Embryonic facial prominence (tissue), 1 donor: ENCODE results near the gene CCDC71L.
"Not testable (repeated sequence)": the region's sequence is repeated elsewhere in the genome, so short reads cannot be mapped to it uniquely, and the experiment has no call there.

ENCODE experiments used
- DNase-seq: peaks from one replicate; pipeline ENCODE4 v3.0.0-alpha.2; 2016; ENCODE audit errors: extremely low spot score

CCDC71L gene

GRCh38 chr7:106660862-106661720 is at the start of gene CCDC71L:
TSS of gene CCDC71L (minus strand) at chr7:106661158. CDS start at chr7:106660896, 262 bp downstream.
- DNase-seq, result peak; percentile 78

- DNase-seq, result not testable (repeated sequence)
Observed at GRCh38 chr7:106709604-106710003, 48.6 kb upstream of the CCDC71L start.

GRCh38 chr7:106704000-106704840 is 43.3 kb upstream of the CCDC71L start:
- DNase-seq, result no peak

- no peak for DNase-seq
Observed at GRCh38 chr7:106693677-106694353, 32.9 kb upstream of the CCDC71L start.

GRCh38 chr7:106692450-106693051 is 31.6 kb upstream of the CCDC71L start:
- no peak for DNase-seq

GRCh38 chr7:106688161-106688560 is 27.2 kb upstream of the CCDC71L start:
- DNase-seq, result not testable (repeated sequence)

GRCh38 chr7:106683941-106684340 is 23.0 kb upstream of the CCDC71L start:
- no peak for DNase-seq

GRCh38 chr7:106681815-106682495 is 21.0 kb upstream of the CCDC71L start:
- DNase-seq, result no peak

GRCh38 chr7:106679153-106679931 is 18.4 kb upstream of the CCDC71L start:
- no peak for DNase-seq

- DNase-seq, result no peak
Observed at GRCh38 chr7:106678795-106679152, 17.8 kb upstream of the CCDC71L start.

- DNase-seq, result not testable (repeated sequence)
Observed at GRCh38 chr7:106676506-106676905, 15.5 kb upstream of the CCDC71L start.

GRCh38 chr7:106673688-106674087 is 12.7 kb upstream of the CCDC71L start:
- not testable (repeated sequence) for DNase-seq

- DNase-seq, result not testable (repeated sequence)
Observed at GRCh38 chr7:106671930-106672329, 11.0 kb upstream of the CCDC71L start.

- DNase-seq, result no peak
Observed at GRCh38 chr7:106671160-106671559, 10.2 kb upstream of the CCDC71L start.

- no peak for DNase-seq
Observed at GRCh38 chr7:106668861-106669524, 8.0 kb upstream of the CCDC71L start.

GRCh38 chr7:106666353-106666752 is 5.4 kb upstream of the CCDC71L start:
- no peak for DNase-seq

- DNase-seq, result no peak
Observed at GRCh38 chr7:106664343-106664742, 3.4 kb upstream of the CCDC71L start.

- no peak for DNase-seq
Observed at GRCh38 chr7:106659963-106660861, 746 bp downstream of the CCDC71L start.
